ENCODE measurements around the gene ODAD4.

Gene ODAD4

GRCh38 chr17:41939693-41940090 lies 9.3 kb downstream of the ODAD4 start:
- no peak for DNase-seq (ENCODE audit: low read depth)

GRCh38 chr17:41941168-41941567 lies 10.8 kb downstream of the ODAD4 start:
- DNase-seq (ENCODE audit: low read depth): no peak

- no peak for DNase-seq (ENCODE audit: low read depth)
Measured at GRCh38 chr17:41942626-41943373, 12.4 kb downstream of the ODAD4 start.

- no peak for DNase-seq (ENCODE audit: low read depth)
Measured at GRCh38 chr17:41943492-41943891, 13.1 kb downstream of the ODAD4 start.

GRCh38 chr17:41944943-41945342 lies 14.5 kb downstream of the ODAD4 start:
- DNase-seq (ENCODE audit: low read depth): no peak

GRCh38 chr17:41948762-41949460 lies 18.5 kb downstream of the ODAD4 start:
- no peak for DNase-seq (ENCODE audit: low read depth)

- no peak for DNase-seq (ENCODE audit: low read depth)
Measured at GRCh38 chr17:41956522-41956921, 26.1 kb downstream of the ODAD4 start.

- no peak for DNase-seq (ENCODE audit: low read depth)
Measured at GRCh38 chr17:41957031-41957868, 26.8 kb downstream of the ODAD4 start.

GRCh38 chr17:41957869-41958439 lies 27.5 kb downstream of the ODAD4 start:
- no peak for DNase-seq (ENCODE audit: low read depth)

- DNase-seq (ENCODE audit: low read depth): no peak
Measured at GRCh38 chr17:41959030-41959335, 28.6 kb downstream of the ODAD4 start.

- DNase-seq (ENCODE audit: low read depth): no peak
Measured at GRCh38 chr17:41959336-41960095, 29.1 kb downstream of the ODAD4 start.

GRCh38 chr17:41962111-41962510 lies 31.7 kb downstream of the ODAD4 start:
- no peak for DNase-seq (ENCODE audit: low read depth)

GRCh38 chr17:41962768-41963434 lies 32.5 kb downstream of the ODAD4 start:
- no peak for DNase-seq (ENCODE audit: low read depth)

- no peak for DNase-seq (ENCODE audit: low read depth)
Measured at GRCh38 chr17:41965694-41966462, 35.5 kb downstream of the ODAD4 start.

GRCh38 chr17:41966463-41967140 lies 36.2 kb downstream of the ODAD4 start, which contains the start of gene CNP:
CNP (plus strand) TSS chr17:41966795; CDS start chr17:41966885, 90 bp downstream.
- DNase-seq (ENCODE audit: low read depth): no peak

- DNase-seq (ENCODE audit: low read depth): no peak
Measured at GRCh38 chr17:41967141-41967920, 36.9 kb downstream of the ODAD4 start.

GRCh38 chr17:41967921-41968578 lies 37.6 kb downstream of the ODAD4 start:
- no peak for DNase-seq (ENCODE audit: low read depth)

GRCh38 chr17:41968676-41969075 lies 38.3 kb downstream of the ODAD4 start:
- DNase-seq (ENCODE audit: low read depth): no peak

All from HS-5 (cell line).